GM12878 (cell line): ENCODE data around the gene KLK12. TPM values are rescaled to one million over a fixed set of nuclear protein-coding genes. Genes with fewer than 3 reads are reported as not detected.

Experiments
- ATAC-seq: fragments of 200-7000 bp; cut with Tn5 transposase; 3 replicates; pipeline ENCODE4 v1.9.1; 2020; ENCODE audit warnings: mild to moderate bottlenecking, moderate library complexity
- BruUV-seq: library from RNA; stranded (reverse); fragments of 400-500 nt; replicated peaks from 2 replicates; lab custom pipeline; 2021; lab: Mats Ljungman, UMichigan
- CTCF ChIA-PET: fragments of 300-600 bp; sonication (Branson Sonifier 250); formaldehyde crosslinking; extraction: SDS; loops from one replicate; lab custom pipeline; 2021; ENCODE audit warnings: inconsistent platforms; lab: Yijun Ruan, JAX
- POLR2A ChIA-PET: fragments of 350-600 bp; formaldehyde crosslinking; extraction: SDS; loops from one replicate; lab custom pipeline; 2021; ENCODE audit warnings: inconsistent platforms; lab: Charles Lee
- RAD21 ChIA-PET: fragments of 300-600 bp; sonication (Branson Sonifier 250); formaldehyde crosslinking; loops from one replicate; lab custom pipeline; 2023; ENCODE audit warnings: antibody characterized with exemption; ENCODE audit not compliant: unreplicated experiment; lab: Charles Lee
- SMC1A ChIA-PET: fragments of 300-600 bp; sonication (Branson Sonifier 250); formaldehyde crosslinking; loops from one replicate; lab custom pipeline; 2023; ENCODE audit not compliant: unreplicated experiment, uncharacterized antibody; lab: Charles Lee
- DNase-seq: peaks from one replicate; pipeline ENCODE4 v3.0.0-alpha.2; 2011; ENCODE audit warnings: low read depth, low spot score
- FAIRE-seq: peaks from 3 replicates; lab custom pipeline; 2011; peaks lifted over from hg19 to GRCh38; lab: Jason Lieb, UNC
- H2AFZ ChIP-seq: 2 replicates; pipeline ENCODE4 v1.6.0; 2011; ENCODE audit warnings: low read depth, low read length, control low read depth; ENCODE audit not compliant: control insufficient read depth
- H3K27ac ChIP-seq: 2 replicates; pipeline ENCODE4 v1.5.1; 2011; ENCODE audit warnings: control low read depth; ENCODE audit not compliant: control insufficient read depth, insufficient read depth
- H3K27me3 ChIP-seq, 2 experiments: replicated peaks in 1 of 2; 2 replicates each; pipeline versions ENCODE4 v1.6.0 to v1.6.1; 2011; ENCODE audit warnings: low read length in 1 of 2; ENCODE audit not compliant: control insufficient read depth in 2 of 2, insufficient read depth in 2 of 2
- H3K36me3 ChIP-seq, 2 experiments: 2 replicates each; pipeline ENCODE4 v1.5.1; 2011; ENCODE audit warnings: low read length in 1 of 2; ENCODE audit not compliant: control insufficient read depth in 2 of 2, insufficient read depth in 2 of 2
- H3K4me1 ChIP-seq: 2 replicates; pipeline ENCODE4 v1.6.1; 2011; ENCODE audit warnings: mild to moderate bottlenecking, low read length, moderate library complexity, mixed read lengths; ENCODE audit not compliant: control insufficient read depth, insufficient read depth
- H3K4me2 ChIP-seq: 2 replicates; pipeline ENCODE4 v1.6.0; 2011; ENCODE audit warnings: control low read depth; ENCODE audit not compliant: control insufficient read depth, insufficient read depth
- H3K4me3 ChIP-seq: fragments of 200-600 bp; sonication (generic); 2 replicates; pipeline ENCODE4 v1.5.1; 2016
- H3K79me2 ChIP-seq: 2 replicates; pipeline ENCODE4 v1.6.0; 2011; ENCODE audit warnings: low read length; ENCODE audit not compliant: control insufficient read depth, insufficient read depth
- H3K9ac ChIP-seq: 2 replicates; pipeline ENCODE4 v1.8.0; 2011; ENCODE audit warnings: low read length, control low read depth, mixed read lengths; ENCODE audit not compliant: control insufficient read depth, insufficient read depth
- H3K9me3 ChIP-seq: replicated peaks from 3 replicates; pipeline ENCODE4 v1.5.1; 2011; ENCODE audit warnings: mild to moderate bottlenecking, low read length; ENCODE audit not compliant: control insufficient read depth, insufficient read depth
- H4K20me1 ChIP-seq: 2 replicates; pipeline ENCODE4 v1.6.0; 2011; ENCODE audit not compliant: control insufficient read depth, insufficient read depth
- BACH1 ChIP-seq: fragments of 450-650 bp; IDR thresholded peaks from 2 replicates; pipeline ENCODE4 v1.6.1; 2017; ENCODE audit warnings: mild to moderate bottlenecking, borderline replicate concordance
- HCFC1 ChIP-seq: fragments of 150-350 bp; IDR thresholded peaks from 2 replicates; pipeline ENCODE4 v1.6.1; 2014; ENCODE audit warnings: low read length
- NFYB ChIP-seq: IDR thresholded peaks from 2 replicates; pipeline ENCODE4 v1.6.1; 2011; ENCODE audit warnings: low read depth, mild to moderate bottlenecking, low read length, improper control_type of control experiment, moderate library complexity; ENCODE audit not compliant: insufficient read depth
- PAX8 ChIP-seq: fragments of 450-650 bp; IDR thresholded peaks from 2 replicates; pipeline ENCODE4 v1.6.1; 2017; ENCODE audit warnings: mild to moderate bottlenecking, moderate library complexity
- POLR2AphosphoS5 ChIP-seq: IDR thresholded peaks from 2 replicates; pipeline ENCODE4 v1.6.1; 2011; ENCODE audit warnings: mild to moderate bottlenecking, low read length, inconsistent platforms
- RAD21 ChIP-seq: IDR thresholded peaks from 2 replicates; pipeline ENCODE4 v1.6.1; 2011; ENCODE audit warnings: mild to moderate bottlenecking, low read depth, low read length, moderate library complexity; ENCODE audit not compliant: insufficient read depth
- SMARCA5 ChIP-seq: fragments of 450-650 bp; IDR thresholded peaks from 2 replicates; pipeline ENCODE4 v1.6.1; 2017; ENCODE audit warnings: mild to moderate bottlenecking
- SMC3 ChIP-seq: IDR thresholded peaks from 2 replicates; pipeline ENCODE4 v1.6.1; 2011; ENCODE audit warnings: low read length, improper control_type of control experiment, borderline replicate concordance
- SUPT20H ChIP-seq: IDR thresholded peaks from 2 replicates; pipeline ENCODE4 v1.6.1; 2011; ENCODE audit warnings: low read depth, mild to moderate bottlenecking, low read length, moderate library complexity, borderline replicate concordance; ENCODE audit not compliant: control insufficient read depth
- WRNIP1 ChIP-seq: IDR thresholded peaks from 2 replicates; pipeline ENCODE4 v1.6.1; 2011; ENCODE audit warnings: low read depth, low read length, improper control_type of control experiment, borderline replicate concordance
- YY1 ChIP-seq: IDR thresholded peaks from 2 replicates; pipeline ENCODE4 v1.6.1; 2011; ENCODE audit warnings: low read depth, mild to moderate bottlenecking, low read length
- WGBS: methylation state at CpG from one replicate; pipeline ENCODE4 v1.1.6; 2016; ENCODE audit warnings: low lambda C conversion rate; ENCODE audit not compliant: insufficient replicate concordance, insufficient coverage; ENCODE audit errors: missing lambda C conversion rate; 5-methylcytosine and 5-hydroxymethylcytosine counted together
- in situ Hi-C: fragments of 300-500 bp; cut with MboI; formaldehyde crosslinking; loops from 9 replicates; pipeline ENCODE4 v1.14.3; 2018; ENCODE audit warnings: mixed read lengths
- intact Hi-C: fragments of 100-400 bp; cut with micrococcal nuclease; formaldehyde crosslinking; loops from one replicate; pipeline ENCODE4 v1.14.2; 2022; ENCODE audit not compliant: unreplicated experiment
- polyA plus RNA-seq, 11 experiments: library from polyadenylated mRNA; depleted of rRNA in 4 of 11; unstranded in 6 of 11; stranded (reverse) in 5 of 11; fragments of >200 nt; fragmentation: Nextera tagmentation in 4 of 11; fragmentation: Illumina TruSeq in 1 of 11; extraction: Ambion mirVana in 4 of 11; extraction: Trizol in 1 of 11; gene quantifications; 1 replicate in 1 of 11; 2 replicates in 10 of 11; pipeline versions ENCODE4 v1.2.1 to v1.2.3, GENCODE V29; 2011 to 2016; ENCODE audit warnings: inconsistent platforms in 2 of 11, missing spikeins in 2 of 11, low read depth in 1 of 11
- total RNA-seq, 4 experiments: library from RNA; depleted of rRNA in 3 of 4; stranded (reverse); fragments of >200 nt in 3 of 4; fragmentation: Illumina TruSeq in 1 of 4; extraction: Trizol in 1 of 4; gene quantifications; 2 replicates each; pipeline versions ENCODE4 v1.2.1 to v1.2.3, GENCODE V29; 2013 to 2021
- TF ChIP-seq, protein P1 (sequence below): fragments of 450-650 bp; IDR thresholded peaks from 2 replicates; pipeline ENCODE4 v1.6.1; 2014; ENCODE audit warnings: mild to moderate bottlenecking
- TF ChIP-seq, protein P2 (sequence below): IDR thresholded peaks from 2 replicates; pipeline ENCODE4 v1.6.1; 2012; ENCODE audit warnings: low read depth, low read length, improper control_type of control experiment
- TF ChIP-seq, protein P3 (sequence below): fragments of 150-350 bp; IDR thresholded peaks from 2 replicates; pipeline ENCODE4 v1.6.1; 2014; ENCODE audit warnings: mild to moderate bottlenecking, low read depth, low read length
- TF ChIP-seq, protein P4 (sequence below): fragments of 450-650 bp; formaldehyde crosslinking; IDR thresholded peaks from 2 replicates; pipeline ENCODE4 v1.4.0; 2022; ENCODE audit warnings: mild to moderate bottlenecking, moderate library complexity

The KLK12 gene
- total and polyA plus RNA-seq, 10 of the 15 experiments (the other 5 are each of a cell fraction or from before 2014, with no cell fraction given): not detected

DNA sequence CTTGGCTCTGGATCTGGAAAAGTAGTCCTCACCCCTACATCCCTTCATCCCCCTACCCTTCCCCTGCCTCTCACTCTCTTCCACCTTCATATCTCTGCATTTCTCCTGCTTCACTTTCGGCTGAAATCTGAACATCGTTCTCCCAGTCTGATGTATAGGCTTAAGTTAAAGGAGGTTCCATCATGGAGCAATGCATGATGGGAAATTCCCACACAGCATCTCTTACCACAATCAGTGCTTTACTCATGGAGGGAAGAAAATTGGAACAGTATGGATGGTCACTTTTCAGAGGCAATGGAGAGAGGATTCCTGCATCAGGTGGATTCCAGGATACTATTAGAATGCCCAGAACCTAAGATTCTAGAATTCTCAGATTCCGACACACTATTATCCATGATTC lies 27.3 kb downstream of the KLK12 start (continued):
- TF ChIP-seq, protein P1, sequence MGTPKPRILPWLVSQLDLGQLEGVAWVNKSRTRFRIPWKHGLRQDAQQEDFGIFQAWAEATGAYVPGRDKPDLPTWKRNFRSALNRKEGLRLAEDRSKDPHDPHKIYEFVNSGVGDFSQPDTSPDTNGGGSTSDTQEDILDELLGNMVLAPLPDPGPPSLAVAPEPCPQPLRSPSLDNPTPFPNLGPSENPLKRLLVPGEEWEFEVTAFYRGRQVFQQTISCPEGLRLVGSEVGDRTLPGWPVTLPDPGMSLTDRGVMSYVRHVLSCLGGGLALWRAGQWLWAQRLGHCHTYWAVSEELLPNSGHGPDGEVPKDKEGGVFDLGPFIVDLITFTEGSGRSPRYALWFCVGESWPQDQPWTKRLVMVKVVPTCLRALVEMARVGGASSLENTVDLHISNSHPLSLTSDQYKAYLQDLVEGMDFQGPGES: no peak
- TF ChIP-seq HCFC1: no peak
- TF ChIP-seq, protein P2, sequence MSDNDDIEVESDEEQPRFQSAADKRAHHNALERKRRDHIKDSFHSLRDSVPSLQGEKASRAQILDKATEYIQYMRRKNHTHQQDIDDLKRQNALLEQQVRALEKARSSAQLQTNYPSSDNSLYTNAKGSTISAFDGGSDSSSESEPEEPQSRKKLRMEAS: no peak
- TF ChIP-seq, all 136 proteins: peak for 0

DNA sequence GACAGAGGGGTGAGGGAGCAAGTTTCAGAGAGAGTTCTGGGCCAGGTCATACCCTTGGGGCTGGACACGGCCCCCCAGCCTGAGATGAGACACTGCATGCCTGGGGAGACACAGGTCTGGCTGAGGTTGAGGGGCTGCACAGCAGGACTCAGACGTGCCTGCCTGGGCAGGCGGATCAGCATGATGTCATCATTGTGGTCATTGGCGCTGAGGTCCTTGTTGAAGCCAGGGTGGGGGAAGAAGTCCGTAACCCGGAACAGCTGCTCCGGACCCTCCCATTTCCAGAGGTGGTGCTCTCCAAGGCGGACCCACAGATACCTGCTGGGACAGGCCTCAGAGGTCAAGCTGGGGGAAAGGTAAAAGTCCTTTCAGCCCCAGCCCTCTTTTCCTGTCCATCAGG lies 28.4 kb downstream of the KLK12 start:
- no peaks in the 10 kb centered on the region for H3K36me3 ChIP-seq
- ChIA-PET RAD21 (no interaction called here), CTCF (no interaction called here), POLR2A (no interaction called here), SMC1A (no interaction called here)
- no peaks in the 10 kb centered on the region for H3K4me1 ChIP-seq
- H3K4me3 ChIP-seq: no peak overlapping the region
- H3K27ac ChIP-seq: no peak overlapping the region
- H3K27me3 ChIP-seq: no peaks in the 10 kb centered on the region
- in situ Hi-C loops (no loop called here), intact Hi-C loops (no loop called here)
- H4K20me1 ChIP-seq: no peaks in the 10 kb centered on the region
- BruUV-seq: no TSS peak
- no peak overlapping the region for H3K4me2 ChIP-seq
- DNase-seq (no peak), ATAC-seq (no peak), FAIRE-seq (no peak)
- H3K79me2 ChIP-seq: no peaks in the 10 kb centered on the region
- H3K9me3 ChIP-seq: no peaks in the 10 kb centered on the region
- no peak overlapping the region for H3K9ac ChIP-seq
- 42% methylated on average over 8 of the region's 8 CpGs for WGBS
- H2AFZ ChIP-seq: no peak overlapping the region
- TF ChIP-seq NFYB: no peak
- TF ChIP-seq YY1: no peak
- TF ChIP-seq BACH1: no peak
- no peak for TF ChIP-seq POLR2AphosphoS5
- TF ChIP-seq SMARCA5: no peak
- TF ChIP-seq, protein P3, sequence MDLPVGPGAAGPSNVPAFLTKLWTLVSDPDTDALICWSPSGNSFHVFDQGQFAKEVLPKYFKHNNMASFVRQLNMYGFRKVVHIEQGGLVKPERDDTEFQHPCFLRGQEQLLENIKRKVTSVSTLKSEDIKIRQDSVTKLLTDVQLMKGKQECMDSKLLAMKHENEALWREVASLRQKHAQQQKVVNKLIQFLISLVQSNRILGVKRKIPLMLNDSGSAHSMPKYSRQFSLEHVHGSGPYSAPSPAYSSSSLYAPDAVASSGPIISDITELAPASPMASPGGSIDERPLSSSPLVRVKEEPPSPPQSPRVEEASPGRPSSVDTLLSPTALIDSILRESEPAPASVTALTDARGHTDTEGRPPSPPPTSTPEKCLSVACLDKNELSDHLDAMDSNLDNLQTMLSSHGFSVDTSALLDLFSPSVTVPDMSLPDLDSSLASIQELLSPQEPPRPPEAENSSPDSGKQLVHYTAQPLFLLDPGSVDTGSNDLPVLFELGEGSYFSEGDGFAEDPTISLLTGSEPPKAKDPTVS: no peak
- TF ChIP-seq, protein P4, sequence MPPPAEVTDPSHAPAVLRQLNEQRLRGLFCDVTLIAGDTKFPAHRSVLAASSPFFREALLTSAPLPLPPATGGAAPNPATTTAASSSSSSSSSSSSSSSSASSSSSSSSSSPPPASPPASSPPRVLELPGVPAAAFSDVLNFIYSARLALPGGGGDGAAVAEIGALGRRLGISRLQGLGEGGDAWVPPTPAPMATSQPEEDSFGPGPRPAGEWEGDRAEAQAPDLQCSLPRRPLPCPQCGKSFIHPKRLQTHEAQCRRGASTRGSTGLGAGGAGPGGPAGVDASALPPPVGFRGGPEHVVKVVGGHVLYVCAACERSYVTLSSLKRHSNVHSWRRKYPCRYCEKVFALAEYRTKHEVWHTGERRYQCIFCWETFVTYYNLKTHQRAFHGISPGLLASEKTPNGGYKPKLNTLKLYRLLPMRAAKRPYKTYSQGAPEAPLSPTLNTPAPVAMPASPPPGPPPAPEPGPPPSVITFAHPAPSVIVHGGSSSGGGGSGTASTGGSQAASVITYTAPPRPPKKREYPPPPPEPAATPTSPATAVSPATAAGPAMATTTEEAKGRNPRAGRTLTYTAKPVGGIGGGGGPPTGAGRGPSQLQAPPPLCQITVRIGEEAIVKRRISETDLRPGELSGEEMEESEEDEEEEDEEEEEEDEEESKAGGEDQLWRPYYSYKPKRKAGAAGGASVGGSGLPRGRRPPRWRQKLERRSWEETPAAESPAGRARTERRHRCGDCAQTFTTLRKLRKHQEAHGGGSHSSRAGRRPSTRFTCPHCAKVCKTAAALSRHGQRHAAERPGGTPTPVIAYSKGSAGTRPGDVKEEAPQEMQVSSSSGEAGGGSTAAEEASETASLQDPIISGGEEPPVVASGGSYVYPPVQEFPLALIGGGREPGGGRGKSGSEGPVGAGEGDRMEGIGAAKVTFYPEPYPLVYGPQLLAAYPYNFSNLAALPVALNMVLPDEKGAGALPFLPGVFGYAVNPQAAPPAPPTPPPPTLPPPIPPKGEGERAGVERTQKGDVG (CRISPR knock-in tag): no peak
- no peak for TF ChIP-seq SMC3
- TF ChIP-seq PAX8: no peak
- no peak for TF ChIP-seq SUPT20H
- no peak for TF ChIP-seq RAD21
- no peak for TF ChIP-seq WRNIP1
